K562 (cell line): ENCODE data around the gene GXYLT2. TPM values are rescaled to one million over a fixed set of nuclear protein-coding genes. Genes with fewer than 3 reads are reported as not detected.

Source experiments
- FOXJ3 ChIP-seq: sonication (generic); formaldehyde crosslinking; IDR thresholded peaks from 2 replicates; pipeline ENCODE4 v1.4.0; 2020; ENCODE audit warnings: mild to moderate bottlenecking, missing genetic modification reagents
- NCOA4 ChIP-seq: fragments of 450-650 bp; IDR thresholded peaks from 2 replicates; pipeline ENCODE4 v1.6.1; 2018; ENCODE audit warnings: mild to moderate bottlenecking; ENCODE audit not compliant: partially characterized antibody
- polyA plus RNA-seq, 8 experiments: library from polyadenylated mRNA; depleted of rRNA in 4 of 8; stranded (reverse) in 5 of 8; unstranded in 3 of 8; fragments of >200 nt; fragmentation: Nextera tagmentation in 2 of 8; fragmentation: Illumina TruSeq in 1 of 8; extraction: Ambion mirVana in 2 of 8; extraction: Trizol in 1 of 8; gene quantifications; 2 replicates each; pipeline versions ENCODE4 v1.2.1 to v1.2.3, GENCODE V29; 2011 to 2014; ENCODE audit warnings: inconsistent platforms in 1 of 8, missing spikeins in 1 of 8
- total RNA-seq, 7 experiments: library from RNA; depleted of rRNA in 6 of 7; stranded (reverse); fragments of >200 nt in 6 of 7; fragmentation: Illumina TruSeq in 2 of 7; extraction: Trizol in 2 of 7; gene quantifications; 2 replicates each; pipeline versions ENCODE4 v1.2.1 to v1.2.3, GENCODE V29; 2011 to 2021; ENCODE audit warnings: low replicate concordance in 1 of 7
- TF ChIP-seq, protein P1 (sequence below): fragments of 200-600 bp; sonication (generic); IDR thresholded peaks from one replicate; pipeline ENCODE4 v1.6.1; 2012; ENCODE audit warnings: mild to moderate bottlenecking, low read depth, low read length, inconsistent platforms

Gene GXYLT2
- total and polyA plus RNA-seq, 9 of the 15 experiments (the other 6 are each of a cell fraction or from before 2014, with no cell fraction given): 0.71 to 6.0 (median 3.3) TPM

DNA sequence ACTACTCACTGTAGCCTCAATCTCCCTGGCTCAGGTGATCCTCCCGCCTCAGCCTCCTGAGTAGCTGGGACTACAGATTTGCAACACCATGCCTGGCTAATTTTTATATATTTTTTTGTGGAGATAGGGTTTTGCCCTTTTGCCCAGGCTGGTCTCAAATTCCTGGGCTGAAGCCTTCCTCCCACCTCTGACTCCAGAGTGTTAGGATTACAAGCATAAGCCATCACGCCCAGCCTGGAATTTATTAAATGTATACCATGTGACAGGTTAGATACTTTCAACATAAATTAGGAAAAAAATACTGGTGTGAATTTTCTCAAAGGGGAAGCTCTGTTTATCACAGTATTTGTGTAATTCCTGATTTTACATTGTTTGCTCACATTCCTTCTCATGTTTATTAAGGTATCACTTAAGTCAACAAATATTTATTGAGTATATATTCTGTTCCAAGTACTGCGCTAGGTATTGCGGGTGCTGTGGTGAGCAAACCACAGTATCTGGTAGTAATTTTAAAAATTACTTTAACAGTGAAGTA lies 133.5 kb downstream of the GXYLT2 start (continued):
- TF ChIP-seq, protein P1, sequence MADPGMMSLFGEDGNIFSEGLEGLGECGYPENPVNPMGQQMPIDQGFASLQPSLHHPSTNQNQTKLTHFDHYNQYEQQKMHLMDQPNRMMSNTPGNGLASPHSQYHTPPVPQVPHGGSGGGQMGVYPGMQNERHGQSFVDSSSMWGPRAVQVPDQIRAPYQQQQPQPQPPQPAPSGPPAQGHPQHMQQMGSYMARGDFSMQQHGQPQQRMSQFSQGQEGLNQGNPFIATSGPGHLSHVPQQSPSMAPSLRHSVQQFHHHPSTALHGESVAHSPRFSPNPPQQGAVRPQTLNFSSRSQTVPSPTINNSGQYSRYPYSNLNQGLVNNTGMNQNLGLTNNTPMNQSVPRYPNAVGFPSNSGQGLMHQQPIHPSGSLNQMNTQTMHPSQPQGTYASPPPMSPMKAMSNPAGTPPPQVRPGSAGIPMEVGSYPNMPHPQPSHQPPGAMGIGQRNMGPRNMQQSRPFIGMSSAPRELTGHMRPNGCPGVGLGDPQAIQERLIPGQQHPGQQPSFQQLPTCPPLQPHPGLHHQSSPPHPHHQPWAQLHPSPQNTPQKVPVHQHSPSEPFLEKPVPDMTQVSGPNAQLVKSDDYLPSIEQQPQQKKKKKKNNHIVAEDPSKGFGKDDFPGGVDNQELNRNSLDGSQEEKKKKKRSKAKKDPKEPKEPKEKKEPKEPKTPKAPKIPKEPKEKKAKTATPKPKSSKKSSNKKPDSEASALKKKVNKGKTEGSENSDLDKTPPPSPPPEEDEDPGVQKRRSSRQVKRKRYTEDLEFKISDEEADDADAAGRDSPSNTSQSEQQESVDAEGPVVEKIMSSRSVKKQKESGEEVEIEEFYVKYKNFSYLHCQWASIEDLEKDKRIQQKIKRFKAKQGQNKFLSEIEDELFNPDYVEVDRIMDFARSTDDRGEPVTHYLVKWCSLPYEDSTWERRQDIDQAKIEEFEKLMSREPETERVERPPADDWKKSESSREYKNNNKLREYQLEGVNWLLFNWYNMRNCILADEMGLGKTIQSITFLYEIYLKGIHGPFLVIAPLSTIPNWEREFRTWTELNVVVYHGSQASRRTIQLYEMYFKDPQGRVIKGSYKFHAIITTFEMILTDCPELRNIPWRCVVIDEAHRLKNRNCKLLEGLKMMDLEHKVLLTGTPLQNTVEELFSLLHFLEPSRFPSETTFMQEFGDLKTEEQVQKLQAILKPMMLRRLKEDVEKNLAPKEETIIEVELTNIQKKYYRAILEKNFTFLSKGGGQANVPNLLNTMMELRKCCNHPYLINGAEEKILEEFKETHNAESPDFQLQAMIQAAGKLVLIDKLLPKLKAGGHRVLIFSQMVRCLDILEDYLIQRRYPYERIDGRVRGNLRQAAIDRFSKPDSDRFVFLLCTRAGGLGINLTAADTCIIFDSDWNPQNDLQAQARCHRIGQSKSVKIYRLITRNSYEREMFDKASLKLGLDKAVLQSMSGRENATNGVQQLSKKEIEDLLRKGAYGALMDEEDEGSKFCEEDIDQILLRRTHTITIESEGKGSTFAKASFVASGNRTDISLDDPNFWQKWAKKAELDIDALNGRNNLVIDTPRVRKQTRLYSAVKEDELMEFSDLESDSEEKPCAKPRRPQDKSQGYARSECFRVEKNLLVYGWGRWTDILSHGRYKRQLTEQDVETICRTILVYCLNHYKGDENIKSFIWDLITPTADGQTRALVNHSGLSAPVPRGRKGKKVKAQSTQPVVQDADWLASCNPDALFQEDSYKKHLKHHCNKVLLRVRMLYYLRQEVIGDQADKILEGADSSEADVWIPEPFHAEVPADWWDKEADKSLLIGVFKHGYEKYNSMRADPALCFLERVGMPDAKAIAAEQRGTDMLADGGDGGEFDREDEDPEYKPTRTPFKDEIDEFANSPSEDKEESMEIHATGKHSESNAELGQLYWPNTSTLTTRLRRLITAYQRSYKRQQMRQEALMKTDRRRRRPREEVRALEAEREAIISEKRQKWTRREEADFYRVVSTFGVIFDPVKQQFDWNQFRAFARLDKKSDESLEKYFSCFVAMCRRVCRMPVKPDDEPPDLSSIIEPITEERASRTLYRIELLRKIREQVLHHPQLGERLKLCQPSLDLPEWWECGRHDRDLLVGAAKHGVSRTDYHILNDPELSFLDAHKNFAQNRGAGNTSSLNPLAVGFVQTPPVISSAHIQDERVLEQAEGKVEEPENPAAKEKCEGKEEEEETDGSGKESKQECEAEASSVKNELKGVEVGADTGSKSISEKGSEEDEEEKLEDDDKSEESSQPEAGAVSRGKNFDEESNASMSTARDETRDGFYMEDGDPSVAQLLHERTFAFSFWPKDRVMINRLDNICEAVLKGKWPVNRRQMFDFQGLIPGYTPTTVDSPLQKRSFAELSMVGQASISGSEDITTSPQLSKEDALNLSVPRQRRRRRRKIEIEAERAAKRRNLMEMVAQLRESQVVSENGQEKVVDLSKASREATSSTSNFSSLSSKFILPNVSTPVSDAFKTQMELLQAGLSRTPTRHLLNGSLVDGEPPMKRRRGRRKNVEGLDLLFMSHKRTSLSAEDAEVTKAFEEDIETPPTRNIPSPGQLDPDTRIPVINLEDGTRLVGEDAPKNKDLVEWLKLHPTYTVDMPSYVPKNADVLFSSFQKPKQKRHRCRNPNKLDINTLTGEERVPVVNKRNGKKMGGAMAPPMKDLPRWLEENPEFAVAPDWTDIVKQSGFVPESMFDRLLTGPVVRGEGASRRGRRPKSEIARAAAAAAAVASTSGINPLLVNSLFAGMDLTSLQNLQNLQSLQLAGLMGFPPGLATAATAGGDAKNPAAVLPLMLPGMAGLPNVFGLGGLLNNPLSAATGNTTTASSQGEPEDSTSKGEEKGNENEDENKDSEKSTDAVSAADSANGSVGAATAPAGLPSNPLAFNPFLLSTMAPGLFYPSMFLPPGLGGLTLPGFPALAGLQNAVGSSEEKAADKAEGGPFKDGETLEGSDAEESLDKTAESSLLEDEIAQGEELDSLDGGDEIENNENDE: no peak
- TF ChIP-seq FOXJ3 (CRISPR knock-in tag) (no peak), NCOA4 (no peak)
